ENCODE results near the gene FHAD1. TPM values are rescaled to one million over a fixed set of nuclear protein-coding genes. Genes with fewer than 3 reads are reported as not detected.

FHAD1 gene
- polyA plus RNA-seq, 4 donors: 0.22 to 0.58 (median 0.36) TPM

DNA sequence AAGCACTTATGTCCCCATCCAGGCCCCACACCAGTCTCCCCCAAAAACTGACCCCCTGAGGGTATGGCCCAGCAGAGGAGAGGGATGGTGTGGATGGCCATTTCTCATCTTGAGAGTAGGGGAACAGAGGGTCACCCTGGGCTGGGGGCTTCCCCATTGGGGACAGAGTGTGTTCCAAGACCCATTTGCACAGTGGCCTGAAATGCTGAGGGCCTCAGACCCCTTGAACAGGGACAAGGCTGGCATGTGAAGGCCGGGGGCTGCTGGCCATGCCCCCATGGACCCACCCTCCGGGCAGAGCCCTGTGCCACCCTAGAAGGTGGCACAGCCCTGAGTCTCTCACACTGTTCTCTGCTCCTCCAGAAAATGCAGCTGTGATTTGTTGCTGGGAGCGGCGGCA, 199.2 kb downstream of the FHAD1 start:
- Histone ChIP-seq H3K9me3 (ENCODE audit: control insufficient read depth in 2 of 2, insufficient read depth in 1 of 2, low read depth in 1 of 2, low read length in 1 of 2) (peaks cover 0 to 9% of the 10 kb centered on the region in 2 donors), H3K4me1 (ENCODE audit: control insufficient read depth in 3 of 3, insufficient read depth in 2 of 3, low read depth in 1 of 3, low read length in 2 of 3) (no peaks in the 10 kb centered on the region), H3K36me3 (ENCODE audit: control insufficient read depth in 3 of 3, insufficient read depth in 2 of 3, low read depth in 1 of 3, low read length in 3 of 3) (no peaks in the 10 kb centered on the region), H3K4me3 (ENCODE audit: low read depth in 1 of 3, low read length in 3 of 3) (no peak overlapping the region), H3K27ac (ENCODE audit: low read depth in 1 of 3, low read length in 2 of 3) (no peak overlapping the region), H3K27me3 (ENCODE audit: control insufficient read depth in 3 of 3, insufficient read depth in 3 of 3, low read length in 3 of 3) (no peaks in the 10 kb centered on the region)
- WGBS, 3 donors: 16 to 60% (median 38%) methylated on average over 4 of the region's 4 CpGs
- DNase-seq (no peak), FAIRE-seq (no peak)

Other genes starting within 250 kb of the FHAD1 start
- gene TMEM51, start 93.5 kb upstream of the FHAD1 start, polyA plus RNA-seq: 10 to 100 TPM; 16.3 to 44.4 (median 21.5) TPM
- gene EFHD2, start 162.7 kb downstream of the FHAD1 start, polyA plus RNA-seq: 100 to 1,000 TPM in 3 of 4 donors, 10 to 100 TPM in 1; 61.1 to 149 (median 148) TPM
- gene CTRC, start 191.2 kb downstream of the FHAD1 start, polyA plus RNA-seq: 1 to 10 TPM in 2 of 4 donors, under 1 TPM in 2; 0.21 to 6.9 (median 2.0) TPM
- 1 to 10 TPM in 2 of 4 donors, not detected in 2; 1.1 to 1.6 TPM for gene CELA2A, start 209.5 kb downstream of the FHAD1 start, polyA plus RNA-seq
- gene CELA2B, start 228.9 kb downstream of the FHAD1 start, polyA plus RNA-seq: not detected

All from small intestine (tissue), 7 donors.